ENCODE results near the gene SLC11A1.

Gene SLC11A1

DNA sequence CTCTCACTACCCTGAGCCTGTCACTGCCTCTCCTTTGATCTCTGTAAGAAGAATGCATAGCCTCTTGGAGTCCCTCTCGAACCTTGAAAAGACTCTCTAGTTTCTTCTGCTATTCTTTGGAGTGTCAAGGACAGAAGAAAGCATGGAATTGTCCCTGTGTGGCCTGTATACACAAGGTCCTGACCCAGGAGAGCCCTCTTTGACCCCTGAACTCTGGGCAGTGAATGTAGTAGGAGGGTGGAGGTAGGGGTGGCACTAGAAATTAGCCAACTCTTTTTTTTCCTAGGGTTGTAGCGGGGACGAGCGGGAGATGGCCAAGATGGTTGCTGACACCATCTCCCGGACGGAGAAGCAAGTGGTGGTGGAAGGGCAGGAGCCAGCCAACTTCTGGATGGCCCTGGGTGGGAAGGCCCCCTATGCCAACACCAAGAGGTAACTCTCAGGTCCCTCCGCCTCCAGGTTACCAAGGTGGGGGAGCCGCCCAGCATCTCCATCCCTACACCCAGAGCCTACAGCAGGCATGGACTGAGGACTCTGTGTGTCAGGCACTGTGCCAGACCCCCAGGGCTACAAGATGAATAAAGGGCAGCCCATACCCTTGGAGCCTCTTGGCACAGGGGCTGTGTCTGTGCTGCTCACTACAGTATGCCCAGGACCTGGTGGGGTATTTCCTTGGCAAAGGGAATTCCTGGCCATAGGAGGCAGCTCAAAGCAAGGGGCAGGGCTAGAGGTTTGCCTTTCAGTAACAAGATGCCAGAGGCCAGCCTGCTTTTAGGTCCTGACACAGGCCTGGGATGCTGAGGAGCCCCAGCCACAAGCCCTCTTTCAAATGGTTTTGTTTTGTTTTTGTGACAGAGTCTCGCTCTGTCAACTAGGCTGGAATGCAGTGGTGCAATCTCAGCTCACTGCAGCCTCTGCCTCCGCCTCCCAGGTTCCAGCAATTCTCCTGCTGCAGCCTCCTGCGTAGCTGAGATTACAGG is 53.2 kb downstream of the SLC11A1 start:
- no peak for DNase-seq (ENCODE audit: low read depth in 2 of 2)

DNA sequence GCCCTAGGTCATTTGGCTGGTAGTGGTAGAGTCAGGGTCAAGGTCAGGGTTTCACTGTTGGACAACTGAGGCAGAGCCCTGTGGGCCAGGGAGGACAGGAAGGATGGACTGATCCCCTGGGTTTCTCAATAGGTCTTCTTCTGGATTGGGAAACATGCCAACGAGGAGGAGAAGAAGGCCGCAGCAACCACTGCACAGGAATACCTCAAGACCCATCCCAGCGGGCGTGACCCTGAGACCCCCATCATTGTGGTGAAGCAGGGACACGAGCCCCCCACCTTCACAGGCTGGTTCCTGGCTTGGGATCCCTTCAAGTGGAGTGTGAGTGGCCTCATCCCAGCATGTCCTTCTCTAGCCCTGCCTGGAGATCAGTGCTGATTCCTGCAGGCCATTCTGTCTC is 54.9 kb downstream of the SLC11A1 start:
- DNase-seq (ENCODE audit: low read depth in 2 of 2): no peak

DNA sequence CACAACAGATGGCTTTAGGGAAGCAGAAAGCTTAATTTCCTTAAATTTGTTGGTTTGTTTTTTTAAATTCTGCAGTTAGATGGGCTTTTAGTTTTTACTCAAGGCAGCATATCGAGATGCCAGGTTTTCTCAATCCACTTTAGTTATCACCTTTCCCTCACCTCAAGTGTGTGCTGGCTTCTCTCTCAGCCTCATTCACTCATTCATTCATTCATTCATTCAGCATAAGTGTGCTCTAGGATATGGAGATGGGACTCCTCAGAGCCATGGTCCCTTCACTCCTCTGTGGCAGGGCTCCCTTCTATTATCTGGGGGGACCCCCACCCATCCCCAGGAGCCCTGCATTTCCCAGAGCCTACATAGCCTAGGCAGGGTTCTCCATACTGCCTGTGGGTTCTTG is 55.9 kb downstream of the SLC11A1 start:
- no peak for DNase-seq (ENCODE audit: low read depth in 2 of 2)

GRCh38 chr2:218438596-218438995 is 56.5 kb downstream of the SLC11A1 start:
- DNase-seq (ENCODE audit: low read depth in 2 of 2): no peak

DNA sequence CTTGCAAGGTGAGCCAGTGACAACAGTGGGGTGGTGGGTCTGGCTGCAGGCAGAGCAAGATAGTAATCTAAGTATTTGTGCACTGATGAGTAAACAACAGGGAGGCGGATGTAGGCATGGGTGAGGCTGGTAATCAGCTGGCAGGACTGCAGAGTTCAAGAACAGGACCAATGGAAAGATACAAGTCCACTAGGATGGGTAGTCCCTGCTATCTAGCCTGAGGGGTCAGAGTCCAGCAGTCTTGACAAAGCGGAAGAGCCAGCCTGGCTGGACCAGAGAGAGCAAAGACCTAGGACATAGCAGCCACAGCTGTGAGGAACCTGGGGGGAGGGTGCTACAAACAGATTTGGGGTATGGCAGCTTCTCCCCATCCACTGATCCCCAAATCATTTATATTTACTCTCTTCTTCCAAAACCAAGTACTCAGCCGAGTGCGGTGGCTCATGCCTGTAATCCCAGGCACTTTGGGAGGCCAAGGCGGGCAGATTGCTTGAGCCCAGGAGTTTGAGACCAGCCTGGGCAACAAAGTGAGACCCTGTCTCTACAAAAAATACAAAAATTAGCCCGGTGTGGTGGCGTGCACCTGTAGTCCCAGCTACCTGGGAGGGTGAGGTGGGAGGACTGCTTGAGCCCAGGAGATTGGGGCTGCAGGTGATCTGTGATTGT is 62.8 kb downstream of the SLC11A1 start:
- no peak for DNase-seq (ENCODE audit: low read depth in 2 of 2)

DNA sequence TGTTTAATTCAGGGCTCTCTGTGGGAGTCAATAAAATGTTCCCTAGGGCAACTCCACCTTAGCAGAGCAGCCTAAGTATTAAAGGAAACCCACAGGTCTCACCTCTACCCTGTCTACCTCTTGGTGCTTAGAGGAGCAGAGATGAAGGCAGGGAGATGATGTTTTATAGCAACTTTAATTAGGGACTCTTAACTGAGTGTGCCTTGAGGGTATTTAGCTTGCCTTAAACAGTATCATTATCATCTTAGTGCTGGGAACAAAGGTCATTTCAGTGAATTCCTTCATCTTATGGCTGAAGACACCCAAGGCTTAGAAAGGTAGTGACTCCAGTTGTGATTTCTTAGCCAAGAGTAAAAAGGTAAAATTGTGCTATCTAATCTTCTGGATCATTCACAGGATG is 63.5 kb downstream of the SLC11A1 start:
- DNase-seq (ENCODE audit: low read depth in 2 of 2): no peak

All from stimulated activated CD4-positive, alpha-beta T cell treated with anti-CD3 and anti-CD28 coated beads, Interleukin-12 subunit alpha, Interleukin-12 subunit beta, amount 100 ng/mL, for 24 hours (primary cell).